KG1 (cell line): ENCODE measurements around the gene SECTM1.

Source experiments
- DNase-seq: peaks from one replicate; lab custom pipeline; 2025; lab: John Stamatoyannopoulos, UW

SECTM1 gene

GRCh38 chr17:82280537-82280936, 53.0 kb downstream of the SECTM1 start:
- no peak for DNase-seq

GRCh38 chr17:82278786-82279391, 54.7 kb downstream of the SECTM1 start:
- no peak for DNase-seq

- DNase-seq, result no peak
Observed at GRCh38 chr17:82278308-82278707, 55.3 kb downstream of the SECTM1 start.

DNA sequence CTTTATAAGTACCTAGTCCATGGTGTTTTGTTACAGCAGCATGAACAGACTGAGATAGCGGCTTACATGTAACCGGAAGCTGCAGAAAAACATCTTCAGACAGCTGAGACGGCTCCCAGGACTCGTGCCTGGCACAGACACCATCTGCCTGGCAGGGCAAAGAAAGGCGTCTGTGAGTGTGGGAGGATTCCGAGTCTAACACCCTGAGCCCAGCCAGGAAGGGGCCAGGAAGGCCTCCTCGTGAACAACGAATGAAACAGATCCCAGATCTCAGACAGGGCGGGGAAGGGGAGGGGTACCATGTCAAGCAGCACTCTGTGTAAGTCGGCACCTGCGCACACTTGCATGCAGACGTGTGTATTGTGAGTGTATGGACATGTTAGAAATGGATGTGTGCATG, 55.7 kb downstream of the SECTM1 start:
- DNase-seq, result no peak

DNA sequence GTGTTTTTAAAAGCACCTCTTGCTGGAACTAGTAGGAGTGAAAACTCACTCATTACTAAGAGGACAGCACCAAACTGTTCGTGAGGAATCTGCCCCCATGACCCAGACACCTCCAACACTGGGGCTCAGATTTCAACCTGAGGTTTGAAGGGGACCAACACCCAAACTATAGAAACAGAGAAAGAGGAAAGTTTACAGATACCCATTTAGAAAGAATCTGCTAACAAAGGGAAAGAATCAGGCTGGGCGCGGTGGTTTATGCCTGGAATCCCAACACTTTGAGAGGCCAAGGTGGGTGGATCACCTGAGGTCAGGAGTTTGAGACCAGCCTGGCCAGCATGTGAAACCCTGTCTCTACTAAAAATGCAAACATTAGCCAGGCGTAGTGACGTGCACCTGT, 56.6 kb downstream of the SECTM1 start:
- no peak for DNase-seq

DNA sequence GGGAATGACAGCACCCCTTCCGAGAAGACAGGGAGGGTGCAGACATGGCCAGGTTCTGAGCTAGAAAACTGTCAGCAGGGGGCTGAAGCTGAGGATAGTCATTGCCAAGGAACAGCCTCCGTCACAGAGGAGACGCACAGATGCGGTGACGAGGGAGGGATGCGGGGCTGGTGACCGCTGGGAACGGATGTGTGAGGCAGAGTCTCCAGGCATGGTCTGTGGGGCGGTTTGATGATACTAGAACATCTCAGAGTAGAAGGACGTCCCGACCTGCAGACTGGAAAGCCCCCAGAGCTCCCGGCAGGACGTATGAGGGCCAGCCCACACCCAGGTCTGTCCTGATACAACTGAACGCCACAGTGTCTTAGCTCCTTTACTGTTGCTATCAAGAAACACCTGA, 58.2 kb downstream of the SECTM1 start:
- DNase-seq, result no peak

DNA sequence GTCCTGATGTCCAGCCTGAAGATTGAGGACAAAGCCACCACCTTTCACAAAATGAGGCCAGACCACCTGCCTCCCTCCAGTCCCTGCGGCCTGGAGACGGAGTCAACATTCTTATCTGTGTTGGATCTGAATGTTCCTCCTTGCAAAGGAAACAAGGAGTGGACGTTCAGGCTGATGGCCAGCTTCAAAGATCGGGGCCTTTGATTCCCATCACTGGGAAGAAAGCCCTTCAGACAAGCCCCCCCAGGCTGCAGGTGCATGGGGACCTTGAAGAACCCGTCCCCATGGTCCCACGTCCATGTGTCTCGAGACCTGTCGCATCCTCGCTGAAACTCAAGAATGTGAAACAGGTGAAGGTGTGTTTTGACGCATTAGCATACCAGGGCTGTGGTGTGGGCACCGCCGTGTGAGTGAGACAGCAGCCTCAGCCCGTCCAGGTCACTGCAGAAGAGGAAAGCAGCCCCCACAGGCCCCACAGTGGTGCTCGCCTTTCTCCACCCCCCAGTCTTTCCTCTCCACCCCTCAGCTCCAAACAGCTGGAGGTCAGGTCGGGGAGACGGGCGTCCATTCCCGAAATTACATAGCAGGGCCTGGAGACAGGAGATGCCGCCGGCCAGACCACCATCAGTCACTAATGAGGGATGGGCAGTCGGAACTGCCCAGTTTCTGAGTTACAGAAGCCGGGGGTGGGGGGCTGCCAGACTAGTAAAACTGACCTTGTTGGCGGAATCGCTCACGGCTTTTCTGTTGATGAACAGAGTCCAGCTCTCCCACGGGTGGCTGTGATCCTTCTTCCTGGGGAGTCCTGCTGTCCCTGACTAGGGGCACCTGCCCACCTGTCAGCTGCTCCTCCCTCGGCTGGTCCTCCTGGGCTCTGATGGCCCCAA, 59.2 kb downstream of the SECTM1 start:
- no peak for DNase-seq

GRCh38 chr17:82273327-82274133, 60.0 kb downstream of the SECTM1 start, which contains the start of gene CSNK1D:
TSS of gene CSNK1D (minus strand) at chr17:82273700. CDS start at chr17:82273381, 319 bp downstream.
- peak; percentile 86 for DNase-seq

GRCh38 chr17:82272495-82273326, 60.9 kb downstream of the SECTM1 start:
- DNase-seq, result no peak

DNA sequence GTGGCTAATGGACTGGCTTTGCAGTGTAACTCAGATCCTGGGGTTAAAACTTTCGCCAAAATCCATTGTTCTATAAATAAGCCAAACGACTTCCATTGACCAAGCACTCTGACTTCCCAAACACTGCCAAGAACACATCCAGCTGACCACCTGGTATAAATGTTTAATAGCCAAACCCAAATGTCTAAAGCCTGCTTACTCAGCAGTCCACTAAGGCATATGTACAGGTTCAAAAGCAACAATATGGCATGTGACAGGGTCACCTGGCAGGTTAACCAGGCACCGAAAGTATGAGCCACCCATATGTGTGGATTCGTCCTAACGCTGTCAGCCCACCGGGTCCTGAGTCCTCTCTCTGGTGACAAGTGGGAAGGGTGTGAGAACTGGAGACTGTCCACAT, 62.2 kb downstream of the SECTM1 start:
- DNase-seq, result no peak
